HTR-8/SVneo (cell line): ENCODE results near the gene GAPDHS.

ENCODE experiments used
- DNase-seq: peaks from one replicate; pipeline ENCODE4 v3.0.0; 2011; ENCODE audit warnings: low spot score, mixed read lengths; ENCODE audit not compliant: insufficient read length
- FAIRE-seq: peaks from 2 replicates; lab custom pipeline; 2011; peaks lifted over from hg19 to GRCh38; lab: Jason Lieb, UNC

GAPDHS gene

DNA sequence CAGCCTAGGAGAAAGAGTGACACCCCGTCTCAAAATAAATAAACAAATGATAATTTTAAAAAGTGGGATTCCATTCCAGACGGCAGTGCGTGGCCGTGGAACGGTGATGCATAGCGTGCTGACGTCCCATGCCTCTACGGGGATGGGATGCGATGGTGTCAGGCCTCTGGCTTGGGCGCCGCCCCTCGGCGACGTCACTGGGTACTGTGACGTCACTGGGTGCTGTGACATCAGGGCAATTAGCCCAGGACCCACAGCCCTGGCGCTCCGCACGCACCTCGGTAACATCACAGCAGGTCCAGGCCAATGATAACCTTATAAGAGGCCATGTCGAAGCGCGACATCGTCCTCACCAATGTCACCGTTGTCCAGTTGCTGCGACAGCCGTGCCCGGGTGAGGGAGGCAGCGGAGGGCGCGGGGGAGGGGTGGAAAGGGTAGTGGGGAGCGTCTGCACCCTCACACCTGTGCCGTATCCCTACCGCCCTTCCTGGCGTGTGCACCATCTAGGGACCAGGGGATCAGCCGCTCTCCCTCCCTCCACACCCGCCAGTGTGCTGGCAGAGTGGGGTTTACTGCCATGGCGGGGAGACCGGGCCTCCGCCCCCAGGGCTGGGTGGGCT, at the start of gene GAPDHS:
Gene GAPDHS, plus strand, starts transcription at position 256 of the 621 bp plus-strand sequence. Its CDS starts 72 bp downstream, at position 328.
- DNase-seq (no peak), FAIRE-seq (no peak)

DNA sequence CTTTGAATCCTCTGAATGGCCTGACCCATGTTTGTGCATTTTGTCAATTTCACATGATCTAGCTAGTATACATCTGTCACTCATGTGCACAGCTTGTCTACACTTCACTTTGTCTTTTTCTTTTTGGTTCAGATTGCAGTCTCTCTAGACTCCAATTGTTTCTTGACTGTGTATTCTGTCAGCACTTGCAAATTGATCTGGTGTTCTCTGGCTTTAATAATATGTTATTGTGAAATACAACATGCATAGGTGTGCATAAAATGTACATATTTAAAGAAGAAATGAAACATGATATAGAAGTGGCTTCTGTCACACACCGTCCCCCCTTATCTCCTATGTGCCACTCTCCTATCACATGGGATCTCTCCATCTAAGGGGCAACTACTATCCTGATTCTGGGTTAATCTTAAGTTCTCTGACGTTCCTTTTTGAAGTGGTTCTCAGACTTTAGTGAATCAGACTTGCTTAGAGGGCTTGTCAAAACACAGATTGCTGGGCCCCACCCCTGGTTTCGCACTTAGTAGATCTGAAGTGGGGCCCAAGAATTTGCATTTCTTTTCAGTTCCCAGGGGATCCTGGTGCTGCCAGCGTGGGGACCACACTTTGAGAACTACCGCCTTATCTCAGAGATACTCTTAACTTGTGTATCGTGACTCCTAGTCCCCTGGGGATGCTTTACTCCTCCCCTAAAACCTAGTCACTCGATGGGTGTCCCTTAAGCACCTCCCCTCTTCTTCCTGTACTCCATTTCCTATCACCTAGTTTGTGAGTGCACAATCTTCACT, 48.8 kb upstream of the GAPDHS start:
- FAIRE-seq (no peak), DNase-seq (no peak)

DNA sequence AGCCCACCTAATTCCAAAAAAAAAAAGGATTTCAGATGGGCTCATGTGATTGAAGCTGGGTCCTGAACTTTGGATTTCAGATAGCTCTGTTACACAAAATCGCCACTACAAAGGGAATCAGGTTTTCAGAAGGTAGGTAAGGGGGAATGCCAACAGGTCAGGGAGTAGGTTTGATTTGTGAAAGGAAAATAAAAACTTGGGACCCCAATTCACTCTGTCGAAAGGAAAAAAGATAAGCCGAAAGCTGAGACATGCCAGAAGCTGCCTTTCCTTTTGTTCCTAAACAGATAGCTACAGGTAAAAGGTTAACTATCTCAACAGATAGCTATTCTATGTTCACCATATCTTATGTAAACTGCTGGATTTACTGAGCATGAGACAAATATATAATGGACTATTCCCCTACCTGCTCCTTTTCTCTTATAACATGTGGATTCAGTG, 47.0 kb upstream of the GAPDHS start:
- FAIRE-seq: no peak

DNA sequence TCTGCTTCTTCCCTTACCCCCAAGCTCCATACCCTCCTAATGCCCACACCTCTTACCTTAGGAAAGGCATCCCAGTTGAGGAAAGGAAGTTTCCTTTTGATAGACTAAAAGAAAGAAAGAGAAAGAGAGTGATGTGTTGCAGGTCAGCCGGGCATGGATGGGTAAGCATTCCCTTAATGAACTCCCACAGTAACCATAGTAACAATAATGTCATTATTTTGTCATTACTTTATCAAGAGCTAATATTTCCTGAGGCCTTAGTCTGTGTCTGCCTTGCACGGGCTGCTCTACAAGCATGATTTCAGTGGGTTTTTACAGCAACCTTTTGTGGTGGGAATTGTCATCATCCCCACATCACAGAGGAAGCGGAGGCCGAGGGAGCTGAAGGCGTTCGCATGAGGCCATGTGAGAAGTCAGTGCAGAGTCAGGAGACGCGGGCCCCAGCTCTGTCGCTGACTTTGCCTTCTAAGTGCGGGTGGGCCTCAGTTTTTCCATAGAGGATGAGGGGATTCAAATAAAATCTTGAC, 45.5 kb upstream of the GAPDHS start:
- no peak for FAIRE-seq
- DNase-seq: no peak

More for the DNA sequence above, 47.0 kb upstream of the GAPDHS start:
- DNase-seq: no peak

DNA sequence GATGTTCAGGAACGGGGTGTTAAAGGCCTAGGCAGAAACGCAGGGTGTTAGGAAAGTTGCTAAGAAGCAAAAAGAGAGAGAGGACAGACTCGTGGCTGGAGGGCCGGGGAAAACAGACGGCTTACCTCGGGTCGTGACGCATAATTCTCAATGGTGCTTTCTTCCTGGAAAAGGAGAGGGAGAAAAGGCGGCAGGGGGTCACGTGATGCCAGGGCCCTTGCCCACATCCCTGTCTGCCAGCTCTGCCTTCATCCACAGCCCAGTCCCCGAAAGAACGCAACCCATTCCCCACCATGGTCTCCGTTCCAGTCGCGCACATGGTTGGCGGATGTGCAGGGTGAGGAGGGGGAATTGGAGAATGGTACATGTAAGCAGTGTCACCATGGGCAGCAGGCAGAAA, 44.6 kb upstream of the GAPDHS start:
- FAIRE-seq (no peak), DNase-seq (no peak)

DNA sequence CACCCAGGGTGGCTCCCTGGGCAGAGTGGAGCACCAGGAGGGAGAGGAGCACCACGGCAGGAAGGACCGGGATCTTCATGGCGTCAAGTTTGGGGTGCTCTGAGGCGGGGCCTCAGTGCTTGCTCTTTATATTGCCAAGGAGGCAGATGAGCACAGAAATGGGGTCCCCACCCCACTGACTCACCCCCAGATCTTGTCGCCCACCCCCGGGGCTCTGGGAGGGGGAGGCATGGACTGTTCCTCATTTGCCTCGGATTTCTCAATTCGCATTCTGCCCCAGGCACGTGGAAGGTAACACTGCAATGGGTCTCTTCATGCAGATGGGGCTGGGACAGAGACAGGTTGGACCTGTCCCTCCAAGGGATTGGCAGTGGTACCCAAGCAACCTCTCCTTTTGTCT, 42.9 kb upstream of the GAPDHS start, which contains the start of gene KRTDAP:
Gene KRTDAP, minus strand, starts transcription at position 101 of the 400 bp plus-strand sequence. Its CDS starts 22 bp downstream, at position 79.
- no peak for FAIRE-seq
- no peak for DNase-seq

DNA sequence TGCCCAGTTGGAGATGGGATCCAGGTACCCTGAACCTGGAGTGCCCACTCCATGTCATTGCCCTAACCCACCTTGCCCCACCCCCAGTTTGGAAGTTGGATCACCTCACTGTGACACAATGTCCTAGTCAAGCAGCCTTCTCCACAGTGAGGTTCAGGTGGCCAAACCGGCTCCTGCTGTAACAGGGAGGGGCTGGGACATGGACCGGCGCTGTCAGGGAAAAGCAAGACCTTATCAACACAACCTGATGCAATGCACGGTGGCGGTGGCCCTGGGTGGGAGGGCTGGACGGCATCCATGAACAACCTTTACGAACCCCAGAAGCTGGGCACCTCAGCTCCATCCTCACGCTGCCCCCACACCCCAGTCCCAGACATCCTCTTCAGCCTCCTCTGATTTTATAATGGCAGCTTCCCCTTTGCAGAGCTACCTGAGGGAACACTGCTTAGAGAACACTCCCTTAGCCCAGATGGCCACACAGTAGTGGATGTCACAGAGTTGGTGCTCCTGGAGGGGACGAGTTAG, 41.4 kb upstream of the GAPDHS start:
- DNase-seq: no peak
- no peak for FAIRE-seq

DNA sequence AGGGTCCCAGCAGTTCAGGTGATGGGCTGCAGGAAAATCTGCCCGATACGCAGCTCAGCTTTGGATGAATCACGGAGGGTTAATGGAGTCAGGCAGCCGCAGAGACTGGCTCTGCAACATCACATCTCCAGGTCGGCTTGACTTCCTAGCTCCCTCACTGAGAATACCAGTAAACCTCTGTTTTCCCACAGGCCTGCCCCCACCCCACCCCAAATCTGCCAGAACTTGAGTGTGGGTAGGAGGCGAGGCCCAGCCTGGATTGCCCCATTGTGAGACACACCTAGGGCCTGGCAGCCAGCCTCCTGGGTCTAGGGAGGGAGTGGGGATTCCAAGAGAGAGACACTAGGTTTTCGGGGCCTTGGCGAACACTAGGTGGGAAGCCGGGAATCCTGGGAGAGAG, 39.3 kb upstream of the GAPDHS start:
- no peak for FAIRE-seq

DNA sequence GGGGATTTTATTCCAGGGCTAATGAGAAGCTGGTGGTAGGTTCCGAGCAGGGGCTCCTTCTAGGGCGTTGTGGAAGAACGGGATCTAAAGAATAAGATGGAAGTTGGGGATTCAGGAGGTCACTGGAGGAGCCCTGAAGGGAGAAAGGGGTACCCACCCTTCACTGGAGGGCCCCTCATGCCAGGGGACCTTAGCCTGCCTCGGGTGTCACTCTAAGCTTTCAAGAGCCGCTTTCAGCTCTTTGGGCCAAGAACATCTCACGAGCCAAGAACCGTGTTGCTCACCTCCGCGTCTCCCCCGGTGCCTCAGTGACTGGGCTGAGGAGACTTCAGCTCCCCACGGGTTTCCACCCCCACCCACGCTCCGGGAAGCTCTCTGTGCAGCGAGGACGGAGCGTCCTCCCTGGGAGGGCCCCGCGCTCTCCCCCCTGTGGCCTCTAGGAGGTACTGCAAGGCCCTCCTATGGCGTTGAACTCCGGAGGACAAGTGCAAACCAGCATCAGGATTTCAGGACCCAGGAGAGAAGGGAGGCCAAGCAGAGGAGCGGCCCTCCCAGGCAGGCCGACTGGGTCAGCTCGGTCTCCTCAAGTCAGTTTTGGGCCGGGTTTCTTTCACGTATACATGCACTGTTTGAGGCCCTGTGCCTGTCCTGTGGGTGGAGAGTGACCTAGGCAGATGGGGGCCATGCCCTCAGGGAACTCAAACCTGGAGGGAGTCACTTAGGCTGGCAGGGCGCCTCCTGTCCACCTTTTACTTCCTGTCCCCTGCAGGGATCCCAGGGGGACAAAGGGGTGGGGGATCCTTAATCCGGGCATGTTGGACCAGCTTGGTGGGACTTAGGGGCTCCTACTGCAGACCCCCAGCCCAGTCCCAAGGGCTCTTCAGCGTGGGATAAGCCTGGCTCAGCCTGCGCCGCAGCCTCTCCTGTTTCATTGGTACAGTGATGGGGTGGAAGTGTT, 37.9 kb upstream of the GAPDHS start:
- FAIRE-seq: peak; percentile 44
- DNase-seq: peak; percentile 86

More for the DNA sequence above, 39.3 kb upstream of the GAPDHS start:
- no peak for DNase-seq

DNA sequence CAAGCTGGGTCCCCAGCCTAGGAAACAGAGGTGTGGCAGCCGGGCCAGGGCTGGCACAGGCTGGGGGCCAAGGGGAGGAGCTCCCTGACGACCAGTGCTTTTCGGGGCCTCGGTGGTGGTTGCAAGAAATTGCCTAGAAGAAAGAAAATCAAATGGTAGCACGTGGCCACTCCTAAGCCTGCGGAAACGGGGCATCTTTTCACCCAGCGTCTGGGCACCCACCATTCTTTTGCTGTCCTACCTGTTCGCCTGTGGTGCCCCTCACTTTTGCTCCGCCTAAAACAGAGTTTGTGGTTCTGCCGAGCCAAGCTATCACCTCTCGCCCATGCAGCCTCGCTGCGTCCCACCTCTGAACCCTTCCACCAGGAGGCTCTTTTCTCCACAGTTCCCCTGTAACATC, 35.9 kb upstream of the GAPDHS start:
- FAIRE-seq (no peak), DNase-seq (no peak)

DNA sequence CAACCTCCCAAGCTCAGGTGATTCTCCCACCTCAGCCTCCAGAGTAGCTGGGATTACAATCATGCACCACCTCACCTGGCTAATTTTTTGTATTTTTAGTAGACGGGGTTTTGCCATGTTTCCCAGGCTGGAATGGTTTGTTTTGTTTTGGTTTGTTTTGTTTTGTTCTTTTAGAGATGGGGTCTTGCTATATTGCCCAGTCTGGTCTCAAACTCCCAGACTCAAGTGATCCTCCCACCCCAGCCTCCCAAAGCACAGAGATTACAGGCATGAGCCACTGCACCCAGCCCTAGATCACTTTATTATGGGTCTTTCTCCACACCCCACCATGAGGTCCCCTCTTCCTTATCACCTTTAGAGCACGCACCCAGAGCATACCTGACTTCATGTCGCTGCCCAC, 35.0 kb upstream of the GAPDHS start:
- DNase-seq: no peak
- no peak for FAIRE-seq

DNA sequence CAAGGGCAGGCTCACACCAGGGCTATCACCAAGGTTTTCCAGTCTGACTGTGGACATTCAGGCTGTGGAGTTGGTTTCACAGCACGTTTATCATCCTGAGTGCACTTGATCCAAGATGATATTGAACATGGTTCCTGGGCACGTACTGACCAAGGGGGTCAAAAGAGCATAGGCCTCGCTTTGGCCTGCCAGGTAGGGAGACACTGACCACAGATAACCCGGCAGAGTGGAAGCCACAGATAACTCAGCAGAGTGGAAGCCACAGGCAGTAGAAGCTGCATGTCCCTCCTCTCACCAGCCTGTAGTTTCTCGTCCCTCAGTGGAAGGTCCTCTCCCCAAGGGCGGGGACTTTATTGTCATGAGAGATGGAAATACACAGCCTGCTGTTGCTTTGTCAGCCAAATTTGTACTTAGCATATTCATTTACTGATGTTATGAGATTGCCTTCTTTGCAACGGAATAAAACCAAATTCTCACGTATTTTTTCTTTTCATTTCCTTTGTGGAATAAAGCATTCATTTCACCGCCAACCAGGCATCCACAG, 34.2 kb upstream of the GAPDHS start:
- DNase-seq: no peak
- no peak for FAIRE-seq

DNA sequence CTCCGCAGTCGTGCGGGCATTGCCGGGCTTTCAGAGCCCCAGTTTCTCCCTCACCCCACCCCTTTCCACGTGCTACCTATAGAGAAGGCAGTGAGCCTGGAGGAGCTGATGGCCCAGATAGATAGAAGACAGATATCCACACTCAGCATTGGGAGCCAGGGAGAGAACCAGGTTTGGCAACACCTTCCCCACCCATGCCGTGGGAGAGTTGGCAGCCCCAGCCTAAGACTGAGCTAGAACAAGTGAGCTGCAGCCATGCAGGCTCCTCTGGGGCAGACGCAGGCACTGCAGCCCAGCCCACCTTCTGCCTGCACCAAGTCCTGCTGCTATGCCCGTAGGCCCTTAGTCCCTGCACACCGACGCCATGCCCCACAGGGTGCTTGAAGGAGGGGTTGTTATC, 32.6 kb upstream of the GAPDHS start:
- no peak for FAIRE-seq
- no peak for DNase-seq

DNA sequence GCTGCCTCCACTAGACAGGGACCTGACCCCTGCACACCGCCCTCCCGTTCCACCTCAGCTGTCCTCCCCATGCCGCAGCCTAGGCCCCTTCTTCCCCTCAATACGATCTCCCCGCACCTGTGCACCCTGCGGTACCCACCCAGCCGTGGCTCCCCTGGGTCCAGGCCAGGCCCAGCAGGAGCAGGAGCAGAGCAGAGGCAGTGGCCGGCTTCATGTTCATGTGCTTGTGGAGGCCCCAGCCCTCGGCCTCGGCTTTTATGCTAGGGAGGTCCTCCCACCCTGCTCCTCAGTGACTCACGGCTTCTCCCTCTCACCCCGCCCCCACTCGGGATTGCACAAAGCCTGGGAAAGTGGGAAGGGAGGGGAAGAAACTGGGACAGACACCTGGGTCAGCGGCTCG, 31.6 kb upstream of the GAPDHS start:
- no peak for FAIRE-seq
- DNase-seq: no peak

DNA sequence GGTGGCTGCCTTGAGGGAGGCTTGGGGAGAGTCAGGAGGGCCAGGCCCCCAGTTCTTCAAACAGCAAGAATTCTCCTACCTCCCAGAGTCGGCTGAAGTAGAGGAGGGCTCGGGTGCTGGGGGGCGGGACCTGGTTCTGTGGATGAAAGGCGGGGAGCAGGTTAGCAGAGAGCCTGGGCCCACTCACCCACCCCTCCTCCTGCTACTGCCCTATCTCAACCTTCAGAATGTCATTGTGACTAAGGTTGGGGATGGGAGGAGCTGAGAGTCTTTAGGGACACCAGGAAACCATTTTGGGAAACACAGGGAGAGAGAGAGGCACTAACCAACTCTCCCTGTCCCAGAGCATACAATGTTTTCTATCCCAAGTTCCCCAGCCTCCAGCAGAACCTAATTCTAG, 30.5 kb upstream of the GAPDHS start:
- no peak for DNase-seq
- FAIRE-seq: no peak

DNA sequence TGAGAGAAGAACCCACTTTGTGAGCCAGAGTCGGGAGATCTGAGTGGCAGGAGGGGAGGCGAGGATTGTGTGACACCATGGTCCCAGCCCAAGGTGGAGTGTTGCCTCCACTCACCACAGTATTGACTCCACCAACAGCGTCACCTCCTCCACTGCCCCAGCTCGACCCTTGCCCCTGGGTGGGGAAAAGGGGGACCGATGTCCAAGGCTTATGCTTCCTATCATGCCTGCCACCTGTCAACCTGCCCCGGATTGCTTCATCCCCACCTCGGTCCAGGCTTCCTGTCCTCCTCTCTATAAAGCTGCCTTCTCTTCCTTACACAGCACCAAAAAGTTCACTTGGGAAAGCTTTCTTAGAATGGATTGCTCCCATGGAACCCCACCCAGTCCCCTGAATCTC, 27.2 kb upstream of the GAPDHS start:
- no peak for FAIRE-seq

DNA sequence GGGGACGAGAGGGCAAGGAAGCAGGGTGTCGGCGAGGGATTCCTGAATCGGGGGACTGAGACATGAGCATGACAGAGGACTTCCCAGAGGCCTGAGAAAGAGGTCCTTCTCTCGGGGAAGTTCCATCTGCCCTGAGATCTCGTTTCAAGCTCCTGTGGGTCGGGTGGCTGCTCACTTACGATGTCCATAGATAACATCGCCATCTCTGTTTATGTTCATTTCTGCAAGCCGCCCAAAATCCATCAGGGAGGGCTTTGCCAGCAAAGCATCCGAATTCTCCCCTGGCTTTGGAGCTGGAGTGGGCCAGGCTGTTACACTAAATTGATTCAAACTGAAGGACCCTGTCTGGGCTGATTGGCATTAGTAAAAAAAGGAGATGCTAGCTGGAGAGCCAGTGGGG, 25.7 kb upstream of the GAPDHS start:
- FAIRE-seq (no peak), DNase-seq (no peak)

More for the DNA sequence above, 27.2 kb upstream of the GAPDHS start:
- DNase-seq: no peak

DNA sequence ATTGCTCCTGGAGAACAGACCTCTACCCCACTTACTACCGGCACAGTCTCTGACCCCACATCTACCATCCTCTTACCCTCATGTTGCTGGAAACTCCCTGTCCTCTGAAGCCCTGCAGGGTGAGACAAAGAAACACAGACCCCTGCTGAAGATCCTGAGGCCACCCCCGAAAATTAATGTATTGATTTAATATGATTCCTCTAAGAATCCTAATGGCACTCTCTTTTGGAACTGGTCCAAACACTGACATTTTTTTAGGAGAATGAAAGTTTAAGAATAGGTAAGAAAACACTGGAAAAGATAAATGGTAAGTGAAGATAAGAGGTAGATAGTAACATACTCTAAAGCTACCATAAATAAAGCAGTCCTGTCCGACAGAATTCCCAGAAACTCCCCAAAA, 25.1 kb upstream of the GAPDHS start:
- FAIRE-seq: no peak
- no peak for DNase-seq

DNA sequence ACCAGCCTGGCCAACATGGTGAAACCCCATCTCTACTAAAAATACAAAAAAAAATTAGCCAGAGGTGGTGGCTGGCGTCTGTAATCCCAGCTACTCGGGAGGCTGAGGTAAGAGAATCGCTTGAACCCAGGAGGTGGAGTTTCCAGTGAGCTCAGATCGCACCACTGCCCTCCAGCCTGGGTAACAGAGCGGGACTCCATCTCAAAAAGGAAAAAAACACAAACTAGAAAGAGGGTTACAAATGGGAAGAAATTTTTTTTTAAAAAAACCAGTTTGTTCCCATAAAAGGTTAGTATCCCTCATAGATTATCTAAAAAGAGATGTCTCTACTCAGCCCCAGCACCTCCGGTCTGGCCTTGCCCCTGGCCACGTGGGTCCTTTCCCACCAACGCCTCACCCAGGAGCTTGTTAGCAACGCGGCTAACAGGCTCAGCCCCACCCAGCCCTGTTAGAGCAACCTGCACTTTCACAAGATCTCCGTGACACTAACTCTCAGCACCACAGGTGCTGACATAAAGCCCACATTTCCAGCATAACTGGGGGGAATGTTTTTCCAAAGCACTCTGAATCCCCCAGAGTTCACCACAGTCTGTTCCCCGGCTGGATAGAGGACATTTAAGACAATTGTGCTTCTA, 24.1 kb upstream of the GAPDHS start:
- FAIRE-seq (no peak), DNase-seq (no peak)
